Transverse colon (tissue), 4 donors: ENCODE measurements around the gene MDH1B. TPM values are rescaled to one million over a fixed set of nuclear protein-coding genes. Genes with fewer than 3 reads are reported as not detected.
A peak's percentile ranks its signal among the peaks of the same experiment; 100 is the strongest.

ENCODE experiments used
- DNase-seq: peaks from one replicate; pipeline ENCODE4 v3.0.0-alpha.2; 2019
- H3K27ac ChIP-seq, 4 donors: fragments of 200-600 bp; sonication (generic); 2 replicates each; pipeline ENCODE4 v1.5.1; 2016 to 2018; ENCODE audit warnings: inconsistent platforms in 4 of 4
- H3K27me3 ChIP-seq: fragments of 200-600 bp; sonication (generic); 2 replicates; pipeline ENCODE4 v1.5.1; 2017; ENCODE audit warnings: inconsistent platforms
- H3K36me3 ChIP-seq, 4 donors: fragments of 200-600 bp; sonication (generic); 2 replicates each; pipeline ENCODE4 v1.5.1; 2017 to 2019; ENCODE audit warnings: inconsistent platforms in 4 of 4
- H3K4me1 ChIP-seq, 4 donors: fragments of 200-600 bp; sonication (generic); 2 replicates each; pipeline ENCODE4 v1.5.1; 2017 to 2020; ENCODE audit warnings: inconsistent platforms in 4 of 4
- H3K4me3 ChIP-seq, 4 donors: fragments of 200-600 bp; sonication (generic); 1 replicate in 1 of 4; 2 replicates in 3 of 4; pipeline versions ENCODE4 v1.5.1 to v1.6.1; 2017 to 2019; ENCODE audit warnings: inconsistent platforms in 4 of 4
- H3K9me3 ChIP-seq, 2 donors: fragments of 200-600 bp; sonication (generic); 2 replicates each; pipeline ENCODE4 v1.5.1; 2017 to 2019; ENCODE audit warnings: inconsistent platforms in 2 of 2
- CTCF ChIP-seq, 5 experiments: fragments of 200-600 bp in 3 of 5; fragments of 450-650 bp in 2 of 5; sonication (generic) in 3 of 5; IDR thresholded peaks; 1 replicate in 2 of 5; 2 replicates in 3 of 5; pipeline ENCODE4 v1.5.1; 2016 to 2017; ENCODE audit warnings: antibody characterized with exemption in 5 of 5, inconsistent platforms in 3 of 5, mild to moderate bottlenecking in 2 of 5, moderate library complexity in 1 of 5
- EP300 ChIP-seq: sonication (generic); formaldehyde crosslinking; IDR thresholded peaks from one replicate; pipeline ENCODE4 v1.6.1; 2017; ENCODE audit warnings: antibody characterized with exemption, low read depth
- POLR2A ChIP-seq: fragments of 450-650 bp; IDR thresholded peaks from one replicate; pipeline ENCODE4 v1.6.1; 2016; ENCODE audit warnings: antibody characterized with exemption, mild to moderate bottlenecking, moderate library complexity
- POLR2AphosphoS5 ChIP-seq, 3 donors: sonication (generic); formaldehyde crosslinking; IDR thresholded peaks; one replicate each; pipeline ENCODE4 v1.6.1; 2016; ENCODE audit warnings: antibody characterized with exemption in 3 of 3
- WGBS, 2 donors: methylation state at CpG; one replicate each; pipeline ENCODE4 v1.1.5; 2018; ENCODE audit warnings: low coverage in 1 of 2; 5-methylcytosine and 5-hydroxymethylcytosine counted together
- in situ Hi-C, 4 donors: fragments of 200-750 bp; cut with MboI; loops; one replicate each; pipeline versions ENCODE4 v1.15.0 to v1.15.1; 2017; ENCODE audit warnings: low sequenced_read_pairs in 3 of 4, low pct_ligation_motif_present in 1 of 4, low pct_unique_long_range_greater_than_20kb in 1 of 4
- intact Hi-C: fragments of 100-400 bp; cut with DNase I; formaldehyde crosslinking; loops from one replicate; pipeline ENCODE4 v1.15.1; 2023; ENCODE audit warnings: low total_unique reads
- total RNA-seq, 4 donors: library from RNA; depleted of rRNA; stranded (reverse); fragments of >200 nt; gene quantifications; one replicate each; pipeline ENCODE4 v1.1.0, GENCODE V29; 2016

Gene MDH1B
- total RNA-seq, 4 donors from 2014 or later = 0.55 to 365 (median 0.79) TPM; not detected in 1

DNA sequence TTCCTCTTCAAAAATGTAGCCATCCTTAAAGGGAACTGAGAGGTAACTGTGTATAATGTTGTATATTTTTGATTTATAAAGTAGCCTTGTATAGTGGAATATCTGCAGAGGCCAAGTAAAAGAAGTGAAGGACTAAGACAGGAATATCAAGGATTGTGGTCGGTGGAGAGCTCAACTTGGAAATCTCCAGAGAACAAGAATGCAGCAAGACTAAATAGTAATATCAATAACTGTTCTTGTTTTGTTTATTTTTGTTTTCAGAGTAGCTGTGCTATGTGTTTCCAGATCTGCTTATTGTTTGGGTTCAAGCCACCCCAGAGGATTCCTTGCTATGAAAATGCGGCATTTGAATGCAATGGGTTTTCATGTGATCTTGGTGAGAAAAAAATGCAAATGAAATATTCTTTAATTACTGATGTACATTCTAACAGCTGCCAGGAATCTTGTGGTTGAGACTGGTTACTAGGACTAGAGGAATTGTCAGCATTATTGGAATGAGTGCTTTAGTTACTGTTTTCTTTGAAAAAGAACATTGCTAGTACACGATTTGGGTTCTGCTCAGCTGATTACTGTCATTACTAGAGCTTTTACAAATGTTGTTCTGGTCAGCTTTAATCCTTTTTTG is 25.3 kb upstream of the MDH1B start:
- no peak overlapping the region for H3K27ac ChIP-seq
- no peak for DNase-seq
- in situ Hi-C loops (loop anchor here in 3 of 4 donors (10.0 kb wide), 2 partner anchors 96 to 684 kb away; no protein-coding TSS in a partner anchor), intact Hi-C loops (no loop called here)
- H3K27me3 ChIP-seq = no peaks in the 10 kb centered on the region
- H3K4me3 ChIP-seq = no peak overlapping the region
- H3K4me1 ChIP-seq = no peaks in the 10 kb centered on the region
- peaks cover 0 to 45% (median 20%) of the 10 kb centered on the region in 4 donors for H3K36me3 ChIP-seq
- no peak for TF ChIP-seq EP300
- TF ChIP-seq POLR2AphosphoS5 (IDR thresholded peaks at IDR 0.05) = no peak
- TF ChIP-seq CTCF (IDR thresholded peaks at IDR 0.05) = no peak
- no peak for TF ChIP-seq POLR2A
- no peaks in the 10 kb centered on the region for H3K9me3 ChIP-seq
- 72 to 73% methylated on average over 3 of the region's 3 CpGs for WGBS, 2 donors

- intact Hi-C loops (no loop called here), in situ Hi-C loops (loop anchor here in 1 of 4 donors (10.0 kb wide), 1 partner anchor 90 kb away; no protein-coding TSS in a partner anchor)
- no peak for DNase-seq
- TF ChIP-seq CTCF (IDR thresholded peaks at IDR 0.05) (no peak), POLR2A (no peak), EP300 (no peak)
- Histone ChIP-seq H3K27me3 (no peaks in the 10 kb centered on the region), H3K9me3 (no peaks in the 10 kb centered on the region), H3K4me1 (peaks cover 0 to 3% (median 0%) of the 10 kb centered on the region in 4 donors), H3K27ac (no peak overlapping the region), H3K4me3 (no peak overlapping the region), H3K36me3 (peaks cover 0 to 58% (median 24%) of the 10 kb centered on the region in 4 donors)
- 81 to 94% methylated on average over 4 to 7 of the region's 7 CpGs for WGBS, 2 donors
Observed at GRCh38 chr2:206784559-206785353, 19.6 kb upstream of the MDH1B start.

DNA sequence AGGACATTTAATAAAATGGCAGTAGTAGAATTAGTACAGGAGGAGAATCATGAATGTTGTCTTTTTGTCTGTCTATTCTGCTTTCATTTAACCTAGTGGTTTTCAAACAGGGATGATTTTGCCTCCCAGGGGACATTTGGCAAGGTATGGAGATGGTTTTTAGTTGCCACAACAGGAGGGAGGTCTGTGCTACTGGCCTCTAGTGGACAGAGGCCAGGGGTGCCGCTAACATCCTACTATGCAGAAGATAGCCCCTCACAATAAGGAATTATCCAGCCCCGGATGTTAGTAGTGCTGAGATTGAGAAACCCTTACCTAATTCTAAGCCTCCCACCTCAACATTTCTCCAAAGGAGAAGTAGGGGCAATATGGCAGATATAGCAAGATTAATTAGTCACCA is 18.6 kb upstream of the MDH1B start:
- Histone ChIP-seq H3K36me3 (peaks cover 0 to 58% (median 23%) of the 10 kb centered on the region in 4 donors), H3K4me3 (no peak overlapping the region), H3K27me3 (no peaks in the 10 kb centered on the region), H3K9me3 (no peaks in the 10 kb centered on the region), H3K27ac (no peak overlapping the region), H3K4me1 (peaks cover 0 to 3% (median 0%) of the 10 kb centered on the region in 4 donors)
- TF ChIP-seq EP300 (no peak), POLR2A (no peak), POLR2AphosphoS5 (IDR thresholded peaks at IDR 0.05) (no peak), CTCF (IDR thresholded peaks at IDR 0.05) (peak in 2 of 5 experiments; percentile 23 to 24)
- in situ Hi-C loops = loop anchor here in 1 of 4 donors (10.0 kb wide), 1 partner anchor 89 kb away; no protein-coding TSS in a partner anchor
- WGBS, 2 donors = 83% methylated on average over 2 of the region's 2 CpGs; no CpG with 5 or more reads in 1 of the 2 donors
- DNase-seq = no peak
- intact Hi-C loops = no loop called here

DNA sequence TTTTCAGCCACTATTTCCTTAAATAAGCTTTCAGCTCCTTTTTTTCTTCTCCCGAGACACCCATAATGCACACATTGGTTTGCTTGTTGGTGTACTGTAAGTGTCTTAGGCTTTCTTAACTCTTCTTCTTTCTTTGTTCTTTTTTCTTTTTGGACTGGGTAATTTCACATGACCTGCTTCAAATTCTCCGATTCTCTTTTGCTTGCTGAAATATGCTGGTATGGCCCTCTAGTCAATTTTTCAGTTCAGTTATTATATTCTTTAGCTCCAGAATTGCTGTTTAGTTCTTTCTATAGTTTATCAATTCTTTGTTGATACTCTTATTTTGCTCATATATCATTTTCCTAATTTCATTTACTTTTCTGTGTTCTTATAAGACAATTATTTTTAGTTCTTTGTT is 15.5 kb upstream of the MDH1B start:
- no peak for DNase-seq
- no peak overlapping the region for H3K4me3 ChIP-seq
- peaks cover 0 to 58% (median 27%) of the 10 kb centered on the region in 4 donors for H3K36me3 ChIP-seq
- in situ Hi-C loops = loop anchor here in 1 of 4 donors (10.0 kb wide), 1 partner anchor 86 kb away; no protein-coding TSS in a partner anchor
- no peak overlapping the region for H3K27ac ChIP-seq
- peaks cover 7 to 11% of the 10 kb centered on the region in 2 donors for H3K9me3 ChIP-seq
- no peaks in the 10 kb centered on the region for H3K27me3 ChIP-seq
- intact Hi-C loops = no loop called here
- 94 to 100% methylated on average over 2 of the region's 2 CpGs for WGBS, 2 donors
- peaks cover 0 to 3% (median 0%) of the 10 kb centered on the region in 4 donors for H3K4me1 ChIP-seq
- TF ChIP-seq EP300 = no peak
- no peak for TF ChIP-seq CTCF (IDR thresholded peaks at IDR 0.05)
- TF ChIP-seq POLR2AphosphoS5 (IDR thresholded peaks at IDR 0.05) = no peak
- no peak for TF ChIP-seq POLR2A
